GM12878 (cell line): Measurements from ENCODE around the gene PJA2. TPM values are rescaled to one million over a fixed set of nuclear protein-coding genes. Genes with fewer than 3 reads are reported as not detected.

Experiments
- ATAC-seq: fragments of 200-7000 bp; cut with Tn5 transposase; 3 replicates; pipeline ENCODE4 v1.9.1; 2020; ENCODE audit warnings: mild to moderate bottlenecking, moderate library complexity
- BruUV-seq: library from RNA; stranded (reverse); fragments of 400-500 nt; replicated peaks from 2 replicates; lab custom pipeline; 2021; lab: Mats Ljungman, UMichigan
- CTCF ChIA-PET: fragments of 300-600 bp; sonication (Branson Sonifier 250); formaldehyde crosslinking; extraction: SDS; loops from one replicate; lab custom pipeline; 2021; ENCODE audit warnings: inconsistent platforms; lab: Yijun Ruan, JAX
- POLR2A ChIA-PET: fragments of 350-600 bp; formaldehyde crosslinking; extraction: SDS; loops from one replicate; lab custom pipeline; 2021; ENCODE audit warnings: inconsistent platforms; lab: Charles Lee
- RAD21 ChIA-PET: fragments of 300-600 bp; sonication (Branson Sonifier 250); formaldehyde crosslinking; loops from one replicate; lab custom pipeline; 2023; ENCODE audit warnings: antibody characterized with exemption; ENCODE audit not compliant: unreplicated experiment; lab: Charles Lee
- SMC1A ChIA-PET: fragments of 300-600 bp; sonication (Branson Sonifier 250); formaldehyde crosslinking; loops from one replicate; lab custom pipeline; 2023; ENCODE audit not compliant: unreplicated experiment, uncharacterized antibody; lab: Charles Lee
- DNase-seq: peaks from one replicate; pipeline ENCODE4 v3.0.0-alpha.2; 2011; ENCODE audit warnings: low read depth, low spot score
- FAIRE-seq: peaks from 3 replicates; lab custom pipeline; 2011; peaks lifted over from hg19 to GRCh38; lab: Jason Lieb, UNC
- H2AFZ ChIP-seq: 2 replicates; pipeline ENCODE4 v1.6.0; 2011; ENCODE audit warnings: low read depth, low read length, control low read depth; ENCODE audit not compliant: control insufficient read depth
- H3K27ac ChIP-seq: 2 replicates; pipeline ENCODE4 v1.5.1; 2011; ENCODE audit warnings: control low read depth; ENCODE audit not compliant: control insufficient read depth, insufficient read depth
- H3K27me3 ChIP-seq, 2 experiments: replicated peaks in 1 of 2; 2 replicates each; pipeline versions ENCODE4 v1.6.0 to v1.6.1; 2011; ENCODE audit warnings: low read length in 1 of 2; ENCODE audit not compliant: control insufficient read depth in 2 of 2, insufficient read depth in 2 of 2
- H3K36me3 ChIP-seq, 2 experiments: 2 replicates each; pipeline ENCODE4 v1.5.1; 2011; ENCODE audit warnings: low read length in 1 of 2; ENCODE audit not compliant: control insufficient read depth in 2 of 2, insufficient read depth in 2 of 2
- H3K4me1 ChIP-seq: 2 replicates; pipeline ENCODE4 v1.6.1; 2011; ENCODE audit warnings: mild to moderate bottlenecking, low read length, moderate library complexity, mixed read lengths; ENCODE audit not compliant: control insufficient read depth, insufficient read depth
- H3K4me2 ChIP-seq: 2 replicates; pipeline ENCODE4 v1.6.0; 2011; ENCODE audit warnings: control low read depth; ENCODE audit not compliant: control insufficient read depth, insufficient read depth
- H3K4me3 ChIP-seq: fragments of 200-600 bp; sonication (generic); 2 replicates; pipeline ENCODE4 v1.5.1; 2016
- H3K79me2 ChIP-seq: 2 replicates; pipeline ENCODE4 v1.6.0; 2011; ENCODE audit warnings: low read length; ENCODE audit not compliant: control insufficient read depth, insufficient read depth
- H3K9ac ChIP-seq: 2 replicates; pipeline ENCODE4 v1.8.0; 2011; ENCODE audit warnings: low read length, control low read depth, mixed read lengths; ENCODE audit not compliant: control insufficient read depth, insufficient read depth
- H3K9me3 ChIP-seq: replicated peaks from 3 replicates; pipeline ENCODE4 v1.5.1; 2011; ENCODE audit warnings: mild to moderate bottlenecking, low read length; ENCODE audit not compliant: control insufficient read depth, insufficient read depth
- H4K20me1 ChIP-seq: 2 replicates; pipeline ENCODE4 v1.6.0; 2011; ENCODE audit not compliant: control insufficient read depth, insufficient read depth
- ATF3 ChIP-seq: IDR thresholded peaks from 2 replicates; pipeline ENCODE4 v1.6.1; 2011; ENCODE audit warnings: low read depth, mild to moderate bottlenecking, low read length, moderate library complexity, borderline replicate concordance; ENCODE audit errors: extremely low read depth
- BRCA1 ChIP-seq: IDR thresholded peaks from 2 replicates; pipeline ENCODE4 v1.6.1; 2011; ENCODE audit warnings: low read depth, low read length, improper control_type of control experiment
- CHD4 ChIP-seq: fragments of 200-600 bp; sonication (generic); IDR thresholded peaks from 2 replicates; pipeline ENCODE4 v1.6.1; 2016; ENCODE audit warnings: mild to moderate bottlenecking
- IRF5 ChIP-seq: fragments of 450-650 bp; IDR thresholded peaks from 2 replicates; pipeline ENCODE4 v1.6.1; 2017; ENCODE audit warnings: borderline replicate concordance
- MEF2B ChIP-seq: fragments of 450-650 bp; IDR thresholded peaks from 2 replicates; pipeline ENCODE4 v1.6.1; 2018; ENCODE audit warnings: mild to moderate bottlenecking, moderate library complexity; ENCODE audit not compliant: partially characterized antibody, poor library complexity, severe bottlenecking
- NFXL1 ChIP-seq: fragments of 450-650 bp; IDR thresholded peaks from 2 replicates; pipeline ENCODE4 v1.6.1; 2017; ENCODE audit warnings: antibody characterized with exemption, mild to moderate bottlenecking, borderline replicate concordance
- PAX5 ChIP-seq: IDR thresholded peaks from 2 replicates; pipeline ENCODE4 v1.6.1; 2011; ENCODE audit warnings: low read depth, low read length, borderline replicate concordance
- PBX3 ChIP-seq: IDR thresholded peaks from 2 replicates; pipeline ENCODE4 v1.6.1; 2011; ENCODE audit warnings: mild to moderate bottlenecking, low read depth, low read length, moderate library complexity; ENCODE audit not compliant: insufficient replicate concordance
- POLR2A ChIP-seq: IDR thresholded peaks from 2 replicates; pipeline ENCODE4 v1.6.1; 2011; ENCODE audit warnings: low read depth, mild to moderate bottlenecking, low read length
- RELB ChIP-seq: fragments of 450-650 bp; IDR thresholded peaks from 2 replicates; pipeline ENCODE4 v1.6.1; 2017; ENCODE audit warnings: low read depth, mild to moderate bottlenecking, moderate library complexity
- SIX5 ChIP-seq: IDR thresholded peaks from 2 replicates; pipeline ENCODE4 v1.6.1; 2011; ENCODE audit warnings: mild to moderate bottlenecking, low read depth, low read length, moderate library complexity; ENCODE audit not compliant: severe bottlenecking
- SMAD5 ChIP-seq: IDR thresholded peaks from 2 replicates; pipeline ENCODE4 v1.6.1; 2016; ENCODE audit warnings: antibody characterized with exemption, low read depth
- SRF ChIP-seq, 2 experiments: IDR thresholded peaks; 2 replicates each; pipeline ENCODE4 v1.6.1; 2011; ENCODE audit warnings: low read depth in 2 of 2, low read length in 2 of 2, mild to moderate bottlenecking in 1 of 2, moderate library complexity in 1 of 2
- YBX1 ChIP-seq: fragments of 450-650 bp; IDR thresholded peaks from 2 replicates; pipeline ENCODE4 v1.6.1; 2016; ENCODE audit warnings: antibody characterized with exemption
- ZNF687 ChIP-seq: fragments of 450-650 bp; IDR thresholded peaks from 2 replicates; pipeline ENCODE4 v1.6.1; 2017; ENCODE audit warnings: mild to moderate bottlenecking, moderate library complexity
- WGBS: methylation state at CpG from one replicate; pipeline ENCODE4 v1.1.6; 2016; ENCODE audit warnings: low lambda C conversion rate; ENCODE audit not compliant: insufficient replicate concordance, insufficient coverage; ENCODE audit errors: missing lambda C conversion rate; 5-methylcytosine and 5-hydroxymethylcytosine counted together
- in situ Hi-C: fragments of 300-500 bp; cut with MboI; formaldehyde crosslinking; loops from 9 replicates; pipeline ENCODE4 v1.14.3; 2018; ENCODE audit warnings: mixed read lengths
- intact Hi-C: fragments of 100-400 bp; cut with micrococcal nuclease; formaldehyde crosslinking; loops from one replicate; pipeline ENCODE4 v1.14.2; 2022; ENCODE audit not compliant: unreplicated experiment
- polyA plus RNA-seq, 11 experiments: library from polyadenylated mRNA; depleted of rRNA in 4 of 11; unstranded in 6 of 11; stranded (reverse) in 5 of 11; fragments of >200 nt; fragmentation: Nextera tagmentation in 4 of 11; fragmentation: Illumina TruSeq in 1 of 11; extraction: Ambion mirVana in 4 of 11; extraction: Trizol in 1 of 11; gene quantifications; 1 replicate in 1 of 11; 2 replicates in 10 of 11; pipeline versions ENCODE4 v1.2.1 to v1.2.3, GENCODE V29; 2011 to 2016; ENCODE audit warnings: inconsistent platforms in 2 of 11, missing spikeins in 2 of 11, low read depth in 1 of 11
- total RNA-seq, 4 experiments: library from RNA; depleted of rRNA in 3 of 4; stranded (reverse); fragments of >200 nt in 3 of 4; fragmentation: Illumina TruSeq in 1 of 4; extraction: Trizol in 1 of 4; gene quantifications; 2 replicates each; pipeline versions ENCODE4 v1.2.1 to v1.2.3, GENCODE V29; 2013 to 2021

Gene PJA2
- total and polyA plus RNA-seq, 10 of the 15 experiments (the other 5 are each of a cell fraction or from before 2014, with no cell fraction given): 27.8 to 93.4 (median 47.8) TPM

GRCh38 chr5:109411149-109411514 lies 1.4 kb upstream of the PJA2 start:
- ChIA-PET SMC1A (interaction anchor here (1.0 kb wide), 2 partner anchors 11 to 56 kb away, joined by 3 read pairs; no protein-coding TSS in a partner anchor), CTCF (interaction anchor here (0.6 to 1.0 kb wide), 2 partner anchors 486 to 769 kb away, joined by 3 read pairs; no protein-coding TSS in a partner anchor), RAD21 (interaction anchor here (0.7 kb wide), 1 partner anchor 890 kb away, joined by 3 read pairs; no protein-coding TSS in a partner anchor), POLR2A (interaction anchor here (1.0 to 1.6 kb wide), 2 partner anchors 43 to 57 kb away, joined by 3 read pairs; no protein-coding TSS in a partner anchor)
- no peaks in the 10 kb centered on the region for H3K27me3 ChIP-seq
- H2AFZ ChIP-seq: peak overlapping the region; percentile 83
- peaks cover 0 to 2% of the 10 kb centered on the region in 2 experiments; a peak in 1 of 4 replicates for H3K36me3 ChIP-seq
- FAIRE-seq (no peak), DNase-seq (no peak), ATAC-seq (no peak)
- H3K4me1 ChIP-seq: peaks cover 10% of the 10 kb centered on the region; the same call in 1 of the 2 replicates
- H3K79me2 ChIP-seq: peaks cover 34% of the 10 kb centered on the region
- intact Hi-C loops (loop anchor here (2.0 to 5.0 kb wide), 2 partner anchors 278 to 1029 kb away; partner anchors contain the start of genes FBXL17 and MAN2A1), in situ Hi-C loops (no loop called here)
- H3K27ac ChIP-seq: peak overlapping the region; percentile 98
- H4K20me1 ChIP-seq: no peaks in the 10 kb centered on the region
- WGBS: 0% methylated on average over 2 of the region's 2 CpGs
- H3K9me3 ChIP-seq: peaks cover 9% of the 10 kb centered on the region; the same call in 2 of the 3 replicates
- H3K4me3 ChIP-seq: peak overlapping the region; percentile 80
- no TSS peak for BruUV-seq
- peak overlapping the region; percentile 88 for H3K4me2 ChIP-seq
- H3K9ac ChIP-seq: peak overlapping the region; percentile 90
- TF ChIP-seq RELB (no peak), SRF (IDR thresholded peaks at IDR 0.05; ENCODE audit: low read depth in 2 of 2, low read length in 2 of 2) (no peak), ATF3 (no peak), ZNF687 (no peak), IRF5 (no peak), NFXL1 (no peak), YBX1 (no peak), SIX5 (no peak), PBX3 (no peak), BRCA1 (no peak), SMAD5 (no peak), CHD4 (no peak), PAX5 (no peak), MEF2B (no peak), POLR2A (no peak)
